B cell (primary cell): Measurements from ENCODE around the gene USF1. TPM values are rescaled to one million over a fixed set of nuclear protein-coding genes. Genes with fewer than 3 reads are reported as not detected.

ENCODE experiments used
- ATAC-seq: fragments of 200-7000 bp; cut with Tn5 transposase; one replicate; pipeline ENCODE4 v1.10.0; 2021; ENCODE audit warnings: low read depth, mild to moderate bottlenecking, moderate number of reproducible peaks, moderate library complexity
- CTCF ChIA-PET: fragments of 350-600 bp; sonication (Branson Sonifier 250); formaldehyde crosslinking; loops from one replicate; lab custom pipeline; 2021; ENCODE audit warnings: antibody characterized with exemption, inconsistent platforms; lab: Charles Lee
- POLR2A ChIA-PET: fragments of 350-600 bp; sonication (Branson Sonifier 250); formaldehyde crosslinking; loops from one replicate; lab custom pipeline; 2021; ENCODE audit warnings: antibody characterized with exemption; lab: Charles Lee
- DNase-seq: peaks from one replicate; pipeline ENCODE4 v3.0.0; 2013
- H2AFZ ChIP-seq: 2 replicates; pipeline ENCODE4 v1.6.1; 2012; ENCODE audit warnings: mild to moderate bottlenecking, low read depth, low read length; ENCODE audit not compliant: insufficient read depth, poor library complexity, severe bottlenecking
- H3K27ac ChIP-seq, 2 donors: 1 replicate in 1 of 2; 2 replicates in 1 of 2; pipeline ENCODE4 v1.5.1; 2012 to 2013; ENCODE audit warnings: low read length in 2 of 2, mild to moderate bottlenecking in 2 of 2, moderate library complexity in 1 of 2
- H3K27me3 ChIP-seq, 4 experiments: fragments of 200-600 bp in 1 of 4; sonication (generic) in 1 of 4; replicated peaks in 1 of 4; 1 replicate in 2 of 4; 2 replicates in 2 of 4; pipeline versions ENCODE4 v1.6.1 to v1.7.0; 2013 to 2016; ENCODE audit warnings: low read length in 3 of 4, mild to moderate bottlenecking in 2 of 4, mixed read lengths in 1 of 4, moderate library complexity in 1 of 4; ENCODE audit not compliant: insufficient read depth in 4 of 4, control insufficient read depth in 3 of 4; ENCODE audit errors: control extremely low read depth in 1 of 4
- H3K36me3 ChIP-seq, 2 experiments: replicated peaks in 1 of 2; 1 replicate in 1 of 2; 2 replicates in 1 of 2; pipeline versions ENCODE4 v1.6.1 to v1.7.1; 2013; ENCODE audit warnings: low read length in 1 of 2; ENCODE audit not compliant: insufficient read depth in 2 of 2, control insufficient read depth in 1 of 2; ENCODE audit errors: control extremely low read depth in 1 of 2, extremely low read depth in 1 of 2
- H3K4me1 ChIP-seq, 2 donors: fragments of 200-600 bp in 1 of 2; sonication (generic) in 1 of 2; 1 replicate in 1 of 2; 2 replicates in 1 of 2; pipeline versions ENCODE4 v1.5.1 to v1.6.1; 2013 to 2017; ENCODE audit warnings: low read length in 2 of 2; ENCODE audit not compliant: control insufficient read depth in 2 of 2, insufficient read depth in 2 of 2
- H3K4me2 ChIP-seq: replicated peaks from 2 replicates; pipeline ENCODE3; 2012; ENCODE audit warnings: mild to moderate bottlenecking, low read depth, low read length; ENCODE audit not compliant: poor library complexity, severe bottlenecking
- H3K4me3 ChIP-seq, 5 experiments: fragments of 200-600 bp in 1 of 5; sonication (generic) in 1 of 5; 1 replicate in 3 of 5; 2 replicates in 2 of 5; pipeline versions ENCODE4 v1.5.1 to v1.7.0; 2011 to 2016; ENCODE audit warnings: low read length in 4 of 5, mild to moderate bottlenecking in 4 of 5, low read depth in 2 of 5, control low read depth in 1 of 5, moderate library complexity in 1 of 5; ENCODE audit not compliant: insufficient read depth in 1 of 5; ENCODE audit errors: control extremely low read depth in 1 of 5, extremely low read depth in 1 of 5
- H3K79me2 ChIP-seq: fragments of 200-600 bp; sonication (generic); one replicate; pipeline ENCODE4 v1.6.0; 2016; ENCODE audit warnings: low read length; ENCODE audit not compliant: control insufficient read depth, insufficient read depth
- H3K9ac ChIP-seq: fragments of 200-600 bp; sonication (generic); 2 replicates; pipeline ENCODE4 v1.6.1; 2017; ENCODE audit warnings: mild to moderate bottlenecking, low read length, moderate library complexity
- H3K9me3 ChIP-seq, 3 donors: one replicate each; pipeline versions ENCODE4 v1.6.1 to v1.7.1; 2013; ENCODE audit warnings: low read length in 2 of 3; ENCODE audit not compliant: control insufficient read depth in 2 of 3, insufficient read depth in 1 of 3; ENCODE audit errors: control extremely low read depth in 1 of 3
- H4K20me1 ChIP-seq: 2 replicates; pipeline ENCODE4 v1.6.0; 2012; ENCODE audit warnings: mild to moderate bottlenecking, low read length; ENCODE audit not compliant: insufficient read depth, control insufficient read depth, poor library complexity, severe bottlenecking
- H3K27ac Mint-ChIP-seq: one replicate; pipeline ENCODE4 v1.8.0; 2021; ENCODE audit warnings: mixed read lengths
- H3K27me3 Mint-ChIP-seq: one replicate; pipeline ENCODE4 v1.8.0; 2021; ENCODE audit warnings: mixed read lengths
- H3K4me1 Mint-ChIP-seq: one replicate; pipeline ENCODE4 v1.8.0; 2021; ENCODE audit warnings: mixed read lengths
- H3K4me3 Mint-ChIP-seq: one replicate; pipeline ENCODE4 v1.8.0; 2021; ENCODE audit warnings: mixed read lengths
- H3K9me3 Mint-ChIP-seq: one replicate; pipeline ENCODE4 v1.8.0; 2022; ENCODE audit warnings: mixed read lengths; ENCODE audit not compliant: insufficient read depth
- EZH2 ChIP-seq: IDR thresholded peaks from 2 replicates; pipeline ENCODE4 v1.6.1; 2012; ENCODE audit warnings: borderline replicate concordance, low read depth, mild to moderate bottlenecking, moderate library complexity, low read length; ENCODE audit not compliant: insufficient read depth, poor library complexity, severe bottlenecking
- WGBS: methylation state at CpG from one replicate; pipeline ENCODE4 v1.1.5; 2013; ENCODE audit warnings: missing lambda C conversion rate; ENCODE audit not compliant: insufficient coverage; 5-methylcytosine and 5-hydroxymethylcytosine counted together
- intact Hi-C: fragments of 100-400 bp; cut with micrococcal nuclease; formaldehyde crosslinking; loops from one replicate; pipeline ENCODE4 v1.10.0; 2022
- polyA plus RNA-seq: library from polyadenylated mRNA; depleted of rRNA; stranded (reverse); fragments of >200 nt; gene quantifications from 2 replicates; pipeline ENCODE4 v1.2.3, GENCODE V29; 2012
- total RNA-seq, 2 donors: library from RNA; stranded (reverse); fragments of 120-200 nt in 1 of 2; gene quantifications; 1 replicate in 1 of 2; 2 replicates in 1 of 2; pipeline versions ENCODE4 v1.2.3 to v1.2.4, GENCODE V29; 2013 to 2022
- TF ChIP-seq, protein P1 (sequence below): fragments of 200-600 bp; IDR thresholded peaks from one replicate; pipeline ENCODE4 v1.8.0; 2022; ENCODE audit warnings: antibody characterized with exemption, mild to moderate bottlenecking

USF1 gene
- total and polyA plus RNA-seq, 2 donors (not counting 1 experiment from before 2014, with no cell fraction given) = 192 to 249 TPM

DNA sequence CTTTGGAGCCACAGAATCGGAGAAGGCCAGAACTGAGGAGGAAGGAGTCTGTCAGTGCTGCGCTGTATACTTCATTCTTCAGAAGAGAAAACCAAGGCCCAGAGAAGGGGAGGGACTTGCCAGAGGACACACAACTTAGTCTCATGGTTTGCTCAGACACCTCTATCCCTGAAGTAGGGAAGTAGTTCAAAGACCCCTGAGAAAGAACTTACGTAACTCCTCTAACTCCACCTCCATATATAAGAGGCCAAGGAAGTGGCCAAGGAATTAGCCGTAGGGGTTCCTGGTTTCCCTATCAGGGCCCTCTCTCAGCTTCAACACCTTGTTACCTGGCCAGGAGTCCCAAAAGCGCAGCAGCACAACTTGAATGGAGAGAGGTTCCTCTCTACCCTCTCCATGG is 44.2 kb upstream of the USF1 start:
- Mint-ChIP-seq H3K4me1 (no peaks in the 10 kb centered on the region), H3K27me3 (peaks cover 3% of the 10 kb centered on the region), H3K9me3 (no peaks in the 10 kb centered on the region), H3K4me3 (no peak overlapping the region), H3K27ac (no peak overlapping the region)
- TF ChIP-seq, protein P1, sequence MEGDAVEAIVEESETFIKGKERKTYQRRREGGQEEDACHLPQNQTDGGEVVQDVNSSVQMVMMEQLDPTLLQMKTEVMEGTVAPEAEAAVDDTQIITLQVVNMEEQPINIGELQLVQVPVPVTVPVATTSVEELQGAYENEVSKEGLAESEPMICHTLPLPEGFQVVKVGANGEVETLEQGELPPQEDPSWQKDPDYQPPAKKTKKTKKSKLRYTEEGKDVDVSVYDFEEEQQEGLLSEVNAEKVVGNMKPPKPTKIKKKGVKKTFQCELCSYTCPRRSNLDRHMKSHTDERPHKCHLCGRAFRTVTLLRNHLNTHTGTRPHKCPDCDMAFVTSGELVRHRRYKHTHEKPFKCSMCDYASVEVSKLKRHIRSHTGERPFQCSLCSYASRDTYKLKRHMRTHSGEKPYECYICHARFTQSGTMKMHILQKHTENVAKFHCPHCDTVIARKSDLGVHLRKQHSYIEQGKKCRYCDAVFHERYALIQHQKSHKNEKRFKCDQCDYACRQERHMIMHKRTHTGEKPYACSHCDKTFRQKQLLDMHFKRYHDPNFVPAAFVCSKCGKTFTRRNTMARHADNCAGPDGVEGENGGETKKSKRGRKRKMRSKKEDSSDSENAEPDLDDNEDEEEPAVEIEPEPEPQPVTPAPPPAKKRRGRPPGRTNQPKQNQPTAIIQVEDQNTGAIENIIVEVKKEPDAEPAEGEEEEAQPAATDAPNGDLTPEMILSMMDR = no peak
- no peak for TF ChIP-seq EZH2
- no peaks in the 10 kb centered on the region for H3K9me3 ChIP-seq
- ATAC-seq = no peak
- H3K36me3 ChIP-seq = no peaks in the 10 kb centered on the region
- no peaks in the 10 kb centered on the region for H3K4me1 ChIP-seq
- ChIA-PET CTCF (no interaction called here), POLR2A (no interaction called here)
- no peaks in the 10 kb centered on the region for H3K27me3 ChIP-seq
- no peak for DNase-seq
- H3K9ac ChIP-seq = no peak overlapping the region
- H3K79me2 ChIP-seq = no peaks in the 10 kb centered on the region
- H4K20me1 ChIP-seq = no peaks in the 10 kb centered on the region
- H3K4me3 ChIP-seq = no peak overlapping the region
- H3K4me2 ChIP-seq = no peak overlapping the region
- intact Hi-C loops = loop anchor here (10.0 kb wide), 1 partner anchor 295 kb away; no protein-coding TSS in a partner anchor
- WGBS = 100% methylated on average over 3 of the region's 5 CpGs
- no peak overlapping the region for H3K27ac ChIP-seq
- no peak overlapping the region for H2AFZ ChIP-seq

GRCh38 chr1:161089251-161089924 is 43.6 kb upstream of the USF1 start, which contains the start of gene NECTIN4:
NECTIN4 (minus strand) TSS chr1:161089558; CDS start chr1:161089296, 262 bp downstream.
- no peak within 1 kb of the TSS for H3K4me3 Mint-ChIP-seq
- Histone ChIP-seq H3K4me1 (no peaks in the 10 kb centered on the region), H3K4me2 (no peak within 1 kb of the TSS), H3K27me3 (no peaks in the 10 kb centered on the region), H3K9me3 (no peaks in the 10 kb centered on the region), H3K79me2 (no peaks in the 10 kb centered on the region), H3K27ac (no peak within 1 kb of the TSS), H2AFZ (no peak within 1 kb of the TSS), H3K9ac (no peak within 1 kb of the TSS), H3K4me3 (no peak within 1 kb of the TSS), H3K36me3 (no peaks in the 10 kb centered on the region), H4K20me1 (no peaks in the 10 kb centered on the region)
- intact Hi-C loops = no loop called here
- H3K27me3 Mint-ChIP-seq = peaks cover 3% of the 10 kb centered on the region
- DNase-seq (no peak), ATAC-seq (no peak)
- TF ChIP-seq EZH2 = no peak
- TF ChIP-seq, protein P1 = no peak
- H3K4me1 Mint-ChIP-seq = no peaks in the 10 kb centered on the region
- POLR2A ChIA-PET = interaction anchor here (0.6 kb wide), 1 partner anchor 49 kb away, joined by 8 read pairs; no protein-coding TSS in a partner anchor
- H3K9me3 Mint-ChIP-seq = no peaks in the 10 kb centered on the region
- no peak within 1 kb of the TSS for H3K27ac Mint-ChIP-seq
- 84% methylated on average over 22 of the region's 22 CpGs for WGBS
- CTCF ChIA-PET = interaction anchor here (0.8 to 1.2 kb wide), 2 partner anchors 23 to 92 kb away, joined by 3 to 4 read pairs; no protein-coding TSS in a partner anchor
